Fibroblast of upper back skin (primary cell): Measurements from ENCODE around the gene STAG3.
"Not testable (repeated sequence)": the region's sequence is repeated elsewhere in the genome, so short reads cannot be mapped to it uniquely, and the experiment has no call there.

Experiments used
- DNase-seq: peaks from one replicate; pipeline ENCODE4 v3.0.0-alpha.2; 2013

The STAG3 gene

GRCh38 chr7:100173806-100174495 is 3.8 kb upstream of the STAG3 start:
- DNase-seq = no peak

- no peak for DNase-seq
Measured at GRCh38 chr7:100174582-100174981, 3.1 kb upstream of the STAG3 start.

GRCh38 chr7:100175296-100175935 is 2.3 kb upstream of the STAG3 start:
- DNase-seq = no peak

GRCh38 chr7:100176096-100177044 is 1.3 kb upstream of the STAG3 start:
- DNase-seq = no peak

GRCh38 chr7:100180084-100180483 is 2.4 kb downstream of the STAG3 start:
- DNase-seq = not testable (repeated sequence)

- not testable (repeated sequence) for DNase-seq
Measured at GRCh38 chr7:100182616-100183015, 4.9 kb downstream of the STAG3 start.

GRCh38 chr7:100183090-100183489 is 5.4 kb downstream of the STAG3 start:
- not testable (repeated sequence) for DNase-seq

- no peak for DNase-seq
Measured at GRCh38 chr7:100185726-100186125, 8.0 kb downstream of the STAG3 start.

- no peak for DNase-seq
Measured at GRCh38 chr7:100189061-100189460, 11.3 kb downstream of the STAG3 start.

GRCh38 chr7:100190048-100190711 is 12.5 kb downstream of the STAG3 start:
- DNase-seq = peak; percentile 75

- DNase-seq = peak; percentile 43
Measured at GRCh38 chr7:100191775-100192174, 14.1 kb downstream of the STAG3 start.

GRCh38 chr7:100192281-100192862 is 14.7 kb downstream of the STAG3 start:
- DNase-seq = not testable (repeated sequence)

- DNase-seq = no peak
Measured at GRCh38 chr7:100192969-100193368, 15.3 kb downstream of the STAG3 start.

GRCh38 chr7:100195222-100195621 is 17.5 kb downstream of the STAG3 start:
- no peak for DNase-seq

- DNase-seq = not testable (repeated sequence)
Measured at GRCh38 chr7:100195901-100196322, 18.2 kb downstream of the STAG3 start.

GRCh38 chr7:100198266-100198665 is 20.5 kb downstream of the STAG3 start:
- DNase-seq = no peak

GRCh38 chr7:100200693-100201092 is 23.0 kb downstream of the STAG3 start:
- no peak for DNase-seq

- DNase-seq = no peak
Measured at GRCh38 chr7:100204454-100204853, 26.7 kb downstream of the STAG3 start.

- no peak for DNase-seq
Measured at GRCh38 chr7:100208911-100209408, 31.2 kb downstream of the STAG3 start.

GRCh38 chr7:100209493-100209892 is 31.8 kb downstream of the STAG3 start:
- DNase-seq = no peak

GRCh38 chr7:100210805-100211204 is 33.1 kb downstream of the STAG3 start:
- DNase-seq = no peak

- DNase-seq = no peak
Measured at GRCh38 chr7:100211342-100211780, 33.6 kb downstream of the STAG3 start.
